Ovary (tissue), 9 donors: Measurements from ENCODE around the gene ASIC4. TPM values are rescaled to one million over a fixed set of nuclear protein-coding genes. Genes with fewer than 3 reads are reported as not detected.

Source experiments
- DNase-seq, 5 donors: peaks; one replicate each; pipeline ENCODE4 v3.0.0-alpha.2; 2019 to 2020
- H3K27ac ChIP-seq, 2 donors: fragments of 200-600 bp; one replicate each; pipeline versions ENCODE4 v1.5.1 to v1.8.0; 2019 to 2022
- H3K27me3 ChIP-seq: fragments of 200-600 bp; one replicate; pipeline ENCODE4 v1.8.0; 2022
- H3K36me3 ChIP-seq: fragments of 200-600 bp; sonication (generic); one replicate; pipeline ENCODE4 v1.5.1; 2019
- H3K4me1 ChIP-seq: one replicate; pipeline ENCODE4 v1.8.1; 2013; ENCODE audit warnings: mild to moderate bottlenecking, moderate library complexity; ENCODE audit not compliant: insufficient read depth
- H3K4me3 ChIP-seq: fragments of 200-600 bp; sonication (generic); one replicate; pipeline ENCODE4 v1.5.1; 2017
- H3K9me3 ChIP-seq, 2 donors: fragments of 200-600 bp in 1 of 2; sonication (generic) in 1 of 2; one replicate each; pipeline versions ENCODE4 v1.5.1 to v1.8.1; 2013 to 2019; ENCODE audit warnings: mild to moderate bottlenecking in 1 of 2, moderate library complexity in 1 of 2
- EP300 ChIP-seq: sonication (generic); formaldehyde crosslinking; IDR thresholded peaks from one replicate; pipeline ENCODE4 v1.6.1; 2017; ENCODE audit warnings: antibody characterized with exemption
- POLR2A ChIP-seq: fragments of 450-650 bp; IDR thresholded peaks from one replicate; pipeline ENCODE4 v1.6.1; 2017; ENCODE audit warnings: antibody characterized with exemption, mild to moderate bottlenecking, moderate library complexity
- WGBS, 3 donors: extraction: QIAGEN DNeasy Blood & Tissue Kit in 1 of 3; methylation state at CpG; one replicate each; pipeline versions ENCODE4 v1.1.5 to v1.1.7; 2013 to 2017; 5-methylcytosine and 5-hydroxymethylcytosine counted together
- intact Hi-C, 4 donors: fragments of 100-400 bp; cut with DNase I; formaldehyde crosslinking; loops; one replicate each; pipeline versions ENCODE4 v1.11.0 to v1.15.1; 2022 to 2023
- polyA plus RNA-seq, 2 donors: library from polyadenylated mRNA; stranded (reverse); fragments of 200-250 nt in 1 of 2; fragments of 350-450 nt in 1 of 2; fragmentation: Illumina TruSeq in 1 of 2; extraction: RNeasy Lipid Tissue Mini Kit (QIAGEN cat#74804) in 1 of 2; gene quantifications; one replicate each; pipeline ENCODE4 v1.2.3, GENCODE V29; 2013 to 2014
- total RNA-seq, 7 donors: library from RNA; depleted of rRNA in 2 of 7; stranded (reverse); fragments of >200 nt in 2 of 7; fragmentation: NEBNext Ultra II Directional in 3 of 7; extraction: Animal tissue kit (Norgen Biotek cat#: 25700) in 3 of 7; gene quantifications; one replicate each; pipeline versions ENCODE4 v1.1.0 to v1.2.4, GENCODE V29; 2016 to 2023
- TF ChIP-seq, protein P1 (sequence below), 3 donors: fragments of 450-650 bp in 2 of 3; fragments of 200-600 bp in 1 of 3; IDR thresholded peaks; one replicate each; pipeline versions ENCODE4 v1.5.1 to v1.8.0; 2016 to 2022; ENCODE audit warnings: antibody characterized with exemption in 3 of 3, mild to moderate bottlenecking in 1 of 3
- donor health status: DM: no; HTN: no; CAD: no; lungs with moderate emphysema.
- donor health status: DM: no; HTN: no; CAD: no.
- donor health status: Bipolar disorder and iron deficiency.
- donor health status: DM: yes; HTN: yes; CAD: no.
- donor health status: DM: no; HTN: no; CAD: no.
- donor health status: DM: yes; HTN: yes; CAD: no.

Gene ASIC4
- total and polyA plus RNA-seq, 9 donors = 0.05 to 0.28 (median 0.17) TPM; not detected in 5

DNA sequence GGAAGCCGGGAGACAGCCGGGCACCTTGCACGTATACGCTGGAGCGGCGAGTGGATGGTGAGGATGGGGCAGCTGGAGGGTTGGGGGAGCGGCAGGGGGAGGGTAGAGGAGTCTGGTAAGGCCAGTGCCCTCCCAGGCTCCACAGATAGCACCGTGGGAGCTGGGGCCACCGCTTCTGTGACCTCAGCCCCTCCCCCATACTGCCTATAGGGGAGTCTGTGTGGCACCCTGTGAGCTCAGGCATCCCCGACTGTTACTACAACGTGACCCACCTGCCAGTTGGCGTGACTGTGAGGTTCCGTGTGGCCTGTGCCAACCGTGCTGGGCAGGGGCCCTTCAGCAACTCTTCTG is 25.5 kb upstream of the ASIC4 start:
- Histone ChIP-seq H3K4me1 (peaks cover 1% of the 10 kb centered on the region), H3K9me3 (no peaks in the 10 kb centered on the region), H3K36me3 (no peaks in the 10 kb centered on the region), H3K27me3 (no peaks in the 10 kb centered on the region), H3K27ac (no peak overlapping the region), H3K4me3 (no peak overlapping the region)
- TF ChIP-seq POLR2A (no peak), EP300 (no peak)
- TF ChIP-seq, protein P1, sequence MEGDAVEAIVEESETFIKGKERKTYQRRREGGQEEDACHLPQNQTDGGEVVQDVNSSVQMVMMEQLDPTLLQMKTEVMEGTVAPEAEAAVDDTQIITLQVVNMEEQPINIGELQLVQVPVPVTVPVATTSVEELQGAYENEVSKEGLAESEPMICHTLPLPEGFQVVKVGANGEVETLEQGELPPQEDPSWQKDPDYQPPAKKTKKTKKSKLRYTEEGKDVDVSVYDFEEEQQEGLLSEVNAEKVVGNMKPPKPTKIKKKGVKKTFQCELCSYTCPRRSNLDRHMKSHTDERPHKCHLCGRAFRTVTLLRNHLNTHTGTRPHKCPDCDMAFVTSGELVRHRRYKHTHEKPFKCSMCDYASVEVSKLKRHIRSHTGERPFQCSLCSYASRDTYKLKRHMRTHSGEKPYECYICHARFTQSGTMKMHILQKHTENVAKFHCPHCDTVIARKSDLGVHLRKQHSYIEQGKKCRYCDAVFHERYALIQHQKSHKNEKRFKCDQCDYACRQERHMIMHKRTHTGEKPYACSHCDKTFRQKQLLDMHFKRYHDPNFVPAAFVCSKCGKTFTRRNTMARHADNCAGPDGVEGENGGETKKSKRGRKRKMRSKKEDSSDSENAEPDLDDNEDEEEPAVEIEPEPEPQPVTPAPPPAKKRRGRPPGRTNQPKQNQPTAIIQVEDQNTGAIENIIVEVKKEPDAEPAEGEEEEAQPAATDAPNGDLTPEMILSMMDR (IDR thresholded peaks at IDR 0.05) = no peak
- DNase-seq = no peak
- 83 to 88% (median 86%) methylated on average over 14 of the region's 14 CpGs for WGBS, 3 donors
- intact Hi-C loops = no loop called here

DNA sequence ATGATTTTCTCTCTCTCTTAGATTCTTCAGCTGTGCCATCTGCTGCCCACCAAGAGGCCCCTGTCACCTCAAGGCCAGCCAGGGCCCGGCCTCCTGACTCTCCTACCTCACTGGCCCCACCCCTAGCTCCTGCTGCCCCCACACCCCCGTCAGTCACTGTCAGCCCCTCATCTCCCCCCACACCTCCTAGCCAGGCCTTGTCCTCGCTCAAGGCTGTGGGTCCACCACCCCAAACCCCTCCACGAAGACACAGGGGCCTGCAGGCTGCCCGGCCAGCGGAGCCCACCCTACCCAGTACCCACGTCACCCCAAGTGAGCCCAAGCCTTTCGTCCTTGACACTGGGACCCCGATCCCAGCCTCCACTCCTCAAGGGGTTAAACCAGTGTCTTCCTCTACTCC is 25.0 kb upstream of the ASIC4 start:
- TF ChIP-seq EP300 = no peak
- no peak for TF ChIP-seq POLR2A
- TF ChIP-seq, protein P1 (IDR thresholded peaks at IDR 0.05) = no peak
- 90 to 93% (median 91%) methylated on average over 9 of the region's 9 CpGs for WGBS, 3 donors
- no peaks in the 10 kb centered on the region for H3K27me3 ChIP-seq
- no peaks in the 10 kb centered on the region for H3K36me3 ChIP-seq
- intact Hi-C loops = no loop called here
- no peak overlapping the region for H3K4me3 ChIP-seq
- DNase-seq = no peak
- H3K27ac ChIP-seq = no peak overlapping the region
- H3K4me1 ChIP-seq = peaks cover 1% of the 10 kb centered on the region
- H3K9me3 ChIP-seq = no peaks in the 10 kb centered on the region

DNA sequence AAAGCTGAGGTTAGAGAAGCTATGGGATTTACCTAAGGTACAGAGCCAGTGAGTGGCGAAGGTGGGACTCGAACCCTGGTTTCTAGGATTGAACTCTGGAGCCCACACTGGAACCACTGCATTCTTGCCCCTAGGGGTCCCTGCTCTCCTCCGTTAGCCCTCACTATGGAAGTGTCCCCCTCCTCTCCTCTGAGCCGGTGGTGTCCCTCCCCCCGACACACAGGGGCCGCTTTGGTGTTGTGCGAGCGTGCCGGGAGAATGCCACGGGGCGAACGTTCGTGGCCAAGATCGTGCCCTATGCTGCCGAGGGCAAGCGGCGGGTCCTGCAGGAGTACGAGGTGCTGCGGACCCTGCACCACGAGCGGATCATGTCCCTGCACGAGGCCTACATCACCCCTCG is 24.1 kb upstream of the ASIC4 start:
- H3K4me1 ChIP-seq = no peaks in the 10 kb centered on the region
- no peaks in the 10 kb centered on the region for H3K36me3 ChIP-seq
- no peaks in the 10 kb centered on the region for H3K27me3 ChIP-seq
- TF ChIP-seq EP300 (no peak), POLR2A (no peak)
- TF ChIP-seq, protein P1 (IDR thresholded peaks at IDR 0.05) = no peak
- 87 to 93% (median 89%) methylated on average over 23 of the region's 23 CpGs for WGBS, 3 donors
- no peaks in the 10 kb centered on the region for H3K9me3 ChIP-seq
- no peak overlapping the region for H3K4me3 ChIP-seq
- H3K27ac ChIP-seq = no peak overlapping the region
- DNase-seq = no peak
- intact Hi-C loops = no loop called here

DNA sequence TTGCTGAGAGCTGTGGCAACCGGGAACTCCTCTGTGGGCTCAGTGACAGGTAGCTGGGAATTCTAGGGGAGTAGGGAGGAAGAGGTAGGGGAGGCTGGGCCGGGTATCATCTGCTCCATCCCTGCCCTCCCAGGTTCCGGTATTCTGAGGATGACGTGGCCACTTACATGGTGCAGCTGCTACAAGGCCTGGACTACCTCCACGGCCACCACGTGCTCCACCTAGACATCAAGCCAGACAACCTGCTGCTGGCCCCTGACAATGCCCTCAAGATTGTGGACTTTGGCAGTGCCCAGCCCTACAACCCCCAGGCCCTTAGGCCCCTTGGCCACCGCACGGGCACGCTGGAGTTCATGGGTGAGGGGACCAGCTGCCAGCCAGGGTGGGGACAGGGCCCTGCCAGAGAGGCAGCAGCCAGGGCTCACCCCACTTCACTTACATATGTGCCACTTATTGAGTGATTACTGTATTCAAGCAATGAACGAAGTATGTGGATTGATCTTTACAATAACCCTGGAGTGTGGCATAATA is 23.6 kb upstream of the ASIC4 start:
- intact Hi-C loops = no loop called here

More for the DNA sequence above, 23.6 kb upstream of the ASIC4 start:
- WGBS, 3 donors = 85 to 91% (median 90%) methylated on average over 5 to 10 of the region's 10 CpGs
- H3K36me3 ChIP-seq = no peaks in the 10 kb centered on the region
- no peak overlapping the region for H3K4me3 ChIP-seq
- H3K9me3 ChIP-seq = no peaks in the 10 kb centered on the region
- TF ChIP-seq POLR2A (no peak), EP300 (no peak)
- TF ChIP-seq, protein P1 (IDR thresholded peaks at IDR 0.05) = no peak
- H3K27me3 ChIP-seq = no peaks in the 10 kb centered on the region
- DNase-seq = no peak
- H3K27ac ChIP-seq = no peak overlapping the region
- H3K4me1 ChIP-seq = no peaks in the 10 kb centered on the region
